GM18520 (cell line): ENCODE measurements around the gene HPSE2.
"Not testable (repeated sequence)": the region's sequence is repeated elsewhere in the genome, so short reads cannot be mapped to it uniquely, and the experiment has no call there.

Experiments
- ATAC-seq: cut with Tn5 transposase; IDR thresholded peaks from one replicate; pipeline ENCODE4 v1.9.1; 2021; ENCODE audit not compliant: unreplicated experiment

The HPSE2 gene

GRCh38 chr10:98517672-98518071 lies 718.0 kb downstream of the HPSE2 start:
- ATAC-seq, result no peak

- ATAC-seq, result no peak
Measured at GRCh38 chr10:98516352-98516751, 719.3 kb downstream of the HPSE2 start.

DNA sequence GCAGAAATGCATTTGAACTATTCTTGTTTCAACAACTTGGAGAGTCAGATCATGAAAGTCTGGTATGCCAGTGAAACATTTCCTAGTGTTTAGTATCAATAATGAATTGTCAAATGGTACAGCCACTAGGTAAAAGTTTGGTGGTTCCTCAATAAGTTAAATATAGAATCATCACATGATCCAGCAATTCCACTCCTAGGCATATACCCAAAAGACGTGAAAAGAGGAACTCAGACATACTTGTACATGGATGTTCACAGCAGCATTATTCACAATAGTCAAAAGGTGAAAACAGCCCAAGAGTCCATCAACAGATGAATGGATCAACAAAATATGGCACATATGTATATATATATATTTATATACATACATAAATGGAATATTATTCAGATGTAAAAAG lies 721.9 kb downstream of the HPSE2 start:
- ATAC-seq, result no peak

DNA sequence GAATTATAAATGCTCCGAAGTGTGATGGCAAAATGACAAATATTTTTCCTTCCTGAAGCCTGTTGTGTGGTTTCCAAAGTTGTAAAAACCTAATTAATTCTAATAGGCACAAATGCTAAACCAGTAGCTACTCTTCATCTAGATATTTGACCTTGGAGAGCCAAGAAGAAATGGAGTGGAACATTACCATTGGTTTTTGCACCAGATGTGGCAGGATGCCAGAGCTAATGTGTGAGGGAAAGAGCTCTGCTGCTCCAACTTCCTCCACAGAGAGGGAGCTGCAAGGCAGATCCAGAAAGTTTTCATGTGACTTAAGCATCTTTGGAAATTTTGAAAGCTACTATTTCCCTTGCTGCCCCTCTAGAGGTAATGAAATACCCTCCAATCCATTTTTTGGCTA lies 723.8 kb downstream of the HPSE2 start:
- no peak for ATAC-seq

GRCh38 chr10:98510412-98510995 lies 725.1 kb downstream of the HPSE2 start:
- no peak for ATAC-seq

DNA sequence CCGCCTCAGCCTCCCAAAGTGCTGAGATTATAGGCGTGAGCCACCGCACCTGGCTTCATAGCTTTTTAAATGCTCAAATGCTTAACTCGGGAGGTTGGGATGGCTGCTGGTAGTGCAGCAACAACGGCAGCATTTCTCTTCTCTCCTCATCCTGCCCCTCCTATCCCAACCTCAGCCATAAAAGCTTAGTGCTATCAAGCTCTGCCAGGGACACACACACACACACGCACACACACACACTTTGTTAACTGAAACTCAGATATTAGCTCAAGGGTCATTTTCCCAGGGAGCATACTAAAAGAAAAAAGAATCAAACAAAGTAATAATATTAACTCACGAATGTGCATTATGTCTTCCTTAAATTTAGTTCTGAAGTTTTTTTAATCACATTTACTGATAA lies 725.9 kb downstream of the HPSE2 start:
- ATAC-seq, result no peak

- not testable (repeated sequence) for ATAC-seq
Measured at GRCh38 chr10:98502535-98502934, 733.1 kb downstream of the HPSE2 start.

- ATAC-seq, result no peak
Measured at GRCh38 chr10:98492763-98493162, 742.9 kb downstream of the HPSE2 start.

GRCh38 chr10:98489561-98490481 lies 745.8 kb downstream of the HPSE2 start:
- ATAC-seq, result no peak

- no peak for ATAC-seq
Measured at GRCh38 chr10:98488669-98489430, 746.8 kb downstream of the HPSE2 start.

- no peak for ATAC-seq
Measured at GRCh38 chr10:98487649-98488048, 748.0 kb downstream of the HPSE2 start.

- no peak for ATAC-seq
Measured at GRCh38 chr10:98486421-98486820, 749.2 kb downstream of the HPSE2 start.

DNA sequence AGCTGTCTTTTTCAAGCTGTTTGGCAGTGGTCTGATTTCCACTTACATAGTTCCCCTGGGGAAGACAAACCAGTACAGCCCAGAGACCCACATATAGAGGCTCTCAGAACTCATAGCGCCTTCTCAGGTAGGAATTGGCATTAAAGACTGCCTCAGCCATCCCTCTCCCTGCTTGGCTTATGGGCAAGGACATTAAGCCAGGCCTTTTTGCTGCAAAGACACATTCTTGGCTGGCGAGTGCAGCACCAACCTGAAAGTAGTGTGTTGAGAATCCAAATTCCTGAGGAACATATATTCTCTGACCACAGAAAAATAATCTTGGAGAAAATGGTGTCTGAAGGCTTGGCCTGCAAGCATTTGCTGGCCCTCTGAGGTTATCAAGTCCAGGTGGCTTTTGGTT lies 749.7 kb downstream of the HPSE2 start:
- ATAC-seq, result no peak

DNA sequence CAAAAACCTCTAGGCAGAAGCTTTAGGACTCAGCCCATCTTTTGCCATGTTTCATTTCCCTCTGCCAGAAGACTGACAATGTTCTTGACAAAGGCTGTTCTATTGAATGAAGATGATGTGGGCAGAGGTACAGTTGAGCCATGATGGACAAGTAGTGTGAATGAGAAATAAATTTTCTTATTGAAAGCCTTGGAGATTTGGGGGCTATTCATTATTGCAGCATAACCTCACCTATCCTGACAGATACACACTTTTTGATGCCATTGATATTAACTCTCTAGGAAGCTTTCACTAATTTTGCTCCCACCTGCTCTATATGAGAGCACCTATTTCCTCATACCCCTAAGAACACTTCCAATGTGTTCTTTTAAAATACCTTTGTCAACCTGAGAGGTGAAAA lies 752.0 kb downstream of the HPSE2 start:
- no peak for ATAC-seq

GRCh38 chr10:98482096-98482495 lies 753.6 kb downstream of the HPSE2 start:
- ATAC-seq, result no peak

DNA sequence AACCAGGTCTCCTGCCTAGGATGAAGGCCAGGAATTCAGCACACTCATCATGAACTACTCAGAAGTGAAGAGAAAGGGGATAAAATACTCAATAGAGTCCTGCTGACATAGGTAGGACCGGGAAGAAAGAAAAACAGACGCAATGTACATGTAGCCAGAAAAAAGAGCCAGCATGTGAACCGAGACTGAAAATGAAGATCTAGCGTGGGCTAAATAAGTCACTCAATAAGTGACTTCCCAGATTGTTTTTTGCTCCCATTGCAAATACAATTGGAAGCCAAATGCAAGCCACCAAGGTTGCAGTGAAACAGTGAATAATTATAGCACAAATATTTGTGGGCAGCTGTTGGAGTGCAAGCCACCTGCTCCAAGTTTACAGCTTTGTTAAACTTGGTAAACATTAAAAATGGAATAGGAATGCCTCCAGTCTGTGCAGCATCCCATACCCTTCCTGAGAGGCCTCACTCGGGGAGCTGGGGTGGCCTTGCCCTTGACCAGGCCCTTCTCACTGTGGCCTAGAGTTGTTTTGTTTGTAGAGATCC lies 754.2 kb downstream of the HPSE2 start:
- no peak for ATAC-seq

DNA sequence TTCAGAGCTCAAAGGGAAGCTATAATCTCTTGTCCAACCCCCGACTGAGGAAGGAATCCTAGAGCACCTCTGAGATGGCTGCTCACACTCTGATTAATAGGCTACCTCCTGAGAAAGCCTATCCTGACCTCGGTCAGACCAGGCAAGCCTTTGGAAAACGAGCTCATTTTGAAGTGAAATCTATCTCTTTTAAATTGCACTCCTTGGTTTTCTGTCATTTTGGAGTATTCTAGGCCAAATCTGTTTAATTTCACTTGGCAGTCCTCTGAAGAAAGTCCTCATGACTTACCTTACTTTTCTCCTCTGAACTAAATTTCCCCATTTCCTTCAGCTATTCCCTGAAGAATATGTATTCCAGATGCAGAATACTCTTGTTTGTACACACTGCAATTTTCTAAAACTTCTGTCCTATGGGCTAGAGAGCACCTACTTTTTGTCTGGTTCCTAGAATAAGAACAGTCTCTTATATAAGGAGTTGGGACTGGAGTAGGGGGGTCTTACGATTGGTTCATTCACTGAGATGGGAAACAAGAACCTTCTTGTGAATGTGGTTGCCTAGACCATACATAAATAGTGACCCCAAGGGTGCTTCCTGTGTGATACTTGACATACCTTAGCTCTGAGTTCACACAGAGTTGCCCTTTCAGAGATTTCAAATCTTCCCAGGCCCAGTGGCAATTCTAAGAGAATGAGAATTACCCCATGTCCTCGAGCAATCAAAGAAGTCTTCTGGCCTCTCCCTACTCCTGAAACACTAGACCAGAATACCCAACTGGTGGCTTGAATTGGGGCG lies 757.0 kb downstream of the HPSE2 start:
- ATAC-seq, result no peak

DNA sequence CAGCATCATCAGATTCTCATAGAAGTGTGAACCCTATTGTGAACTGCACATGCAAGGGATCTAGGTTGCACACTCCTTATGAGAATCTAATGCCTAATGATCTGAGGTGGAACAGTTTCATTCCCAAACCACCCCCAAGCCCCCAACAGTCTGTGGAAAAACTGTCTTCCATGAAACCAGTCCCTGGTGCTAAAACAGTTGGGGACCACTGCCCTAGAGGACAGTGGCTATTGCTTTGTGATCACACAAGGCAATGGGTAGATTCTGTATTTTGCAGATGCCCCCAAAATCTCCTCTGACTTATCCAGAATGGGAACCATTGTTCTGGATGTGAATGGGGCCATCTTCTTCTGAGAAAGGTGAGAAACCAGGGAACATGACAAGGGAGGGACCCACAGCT lies 757.8 kb downstream of the HPSE2 start:
- ATAC-seq, result no peak

DNA sequence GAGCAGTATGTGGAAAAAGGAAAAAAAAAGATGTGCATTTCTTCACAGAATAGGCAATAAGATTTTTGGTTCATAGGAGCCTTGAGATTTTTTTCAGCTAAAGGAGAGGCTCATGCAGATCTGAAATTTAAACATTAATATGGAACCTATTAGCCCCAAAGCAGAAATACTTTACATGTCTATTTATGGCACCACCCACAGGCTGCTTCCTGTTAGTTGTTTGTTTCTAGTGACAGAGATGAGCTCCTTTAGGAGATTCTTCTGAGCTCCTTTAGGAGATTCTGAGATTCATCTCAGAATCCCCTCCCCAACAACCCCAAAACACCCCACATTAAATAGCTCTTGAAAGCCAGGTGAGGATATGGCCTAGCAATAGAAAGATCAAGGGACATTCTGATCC lies 761.0 kb downstream of the HPSE2 start:
- ATAC-seq, result no peak

GRCh38 chr10:98472196-98472595 lies 763.5 kb downstream of the HPSE2 start:
- ATAC-seq, result no peak

- ATAC-seq, result no peak
Measured at GRCh38 chr10:98470850-98471249, 764.8 kb downstream of the HPSE2 start.
